GM13977 (cell line): Measurements from ENCODE around the gene KIF26A.

Source experiments
- DNase-seq: peaks from one replicate; pipeline ENCODE4 v3.0.0; 2012; ENCODE audit warnings: low spot score
- CTCF ChIP-seq: IDR thresholded peaks from 2 replicates; pipeline ENCODE4 v1.5.1; 2012; ENCODE audit warnings: mild to moderate bottlenecking, control low read depth; ENCODE audit not compliant: insufficient read depth; ENCODE audit errors: extremely low read depth, missing control alignments
- in situ Hi-C: fragments of 300-500 bp; cut with MboI; formaldehyde crosslinking; loops from one replicate; pipeline ENCODE4 v1.12.0; 2022; ENCODE audit warnings: low sequenced_read_pairs, low pct_unique_long_range_greater_than_20kb, mixed read lengths, inconsistent platforms; ENCODE audit not compliant: unreplicated experiment

KIF26A gene

GRCh38 chr14:104113631-104114420 lies 24.6 kb upstream of the KIF26A start:
- in situ Hi-C loops = no loop called here

GRCh38 chr14:104114421-104115130 lies 23.8 kb upstream of the KIF26A start:
- no peak for DNase-seq
- no peak for TF ChIP-seq CTCF
- in situ Hi-C loops = no loop called here

More at GRCh38 chr14:104113631-104114420, 24.6 kb upstream of the KIF26A start:
- no peak for TF ChIP-seq CTCF
- no peak for DNase-seq

GRCh38 chr14:104115131-104115600 lies 23.2 kb upstream of the KIF26A start:
- no peak for DNase-seq
- no peak for TF ChIP-seq CTCF
- in situ Hi-C loops = no loop called here

GRCh38 chr14:104115691-104116287 lies 22.6 kb upstream of the KIF26A start:
- in situ Hi-C loops = no loop called here
- DNase-seq = no peak
- no peak for TF ChIP-seq CTCF

GRCh38 chr14:104116288-104116755 lies 22.1 kb upstream of the KIF26A start:
- no peak for TF ChIP-seq CTCF
- DNase-seq = no peak
- in situ Hi-C loops = no loop called here

GRCh38 chr14:104116756-104117340 lies 21.5 kb upstream of the KIF26A start:
- in situ Hi-C loops = no loop called here
- no peak for TF ChIP-seq CTCF
- no peak for DNase-seq
